ENCODE measurements around the gene ABCB1.
"Not testable (repeated sequence)": the region's sequence is repeated elsewhere in the genome, so short reads cannot be mapped to it uniquely, and the experiment has no call there.

Gene ABCB1

DNA sequence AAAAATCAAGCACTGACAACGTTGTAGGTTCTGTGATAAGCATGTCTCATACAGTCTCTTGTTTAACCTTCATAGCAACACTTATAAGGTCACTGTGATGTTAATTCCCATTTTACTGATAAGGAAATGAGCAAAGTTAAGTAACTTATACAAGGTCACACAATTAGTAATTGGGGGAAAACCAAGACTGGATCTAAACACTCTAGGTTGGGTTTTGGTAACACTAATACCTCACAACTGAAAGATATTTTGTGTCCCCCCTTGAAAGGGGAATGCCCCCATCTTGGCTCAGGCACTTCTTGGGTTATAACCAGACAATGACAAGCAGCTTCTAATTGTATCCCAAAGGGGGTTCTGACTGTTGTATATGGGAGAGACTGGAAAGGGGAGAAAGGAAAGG is 89.2 kb downstream of the ABCB1 start:
- DNase-seq: no peak

- no peak for DNase-seq
Observed at GRCh38 chr7:87510411-87510875, 90.2 kb downstream of the ABCB1 start.

- DNase-seq: no peak
Observed at GRCh38 chr7:87507446-87507845, 93.2 kb downstream of the ABCB1 start.

DNA sequence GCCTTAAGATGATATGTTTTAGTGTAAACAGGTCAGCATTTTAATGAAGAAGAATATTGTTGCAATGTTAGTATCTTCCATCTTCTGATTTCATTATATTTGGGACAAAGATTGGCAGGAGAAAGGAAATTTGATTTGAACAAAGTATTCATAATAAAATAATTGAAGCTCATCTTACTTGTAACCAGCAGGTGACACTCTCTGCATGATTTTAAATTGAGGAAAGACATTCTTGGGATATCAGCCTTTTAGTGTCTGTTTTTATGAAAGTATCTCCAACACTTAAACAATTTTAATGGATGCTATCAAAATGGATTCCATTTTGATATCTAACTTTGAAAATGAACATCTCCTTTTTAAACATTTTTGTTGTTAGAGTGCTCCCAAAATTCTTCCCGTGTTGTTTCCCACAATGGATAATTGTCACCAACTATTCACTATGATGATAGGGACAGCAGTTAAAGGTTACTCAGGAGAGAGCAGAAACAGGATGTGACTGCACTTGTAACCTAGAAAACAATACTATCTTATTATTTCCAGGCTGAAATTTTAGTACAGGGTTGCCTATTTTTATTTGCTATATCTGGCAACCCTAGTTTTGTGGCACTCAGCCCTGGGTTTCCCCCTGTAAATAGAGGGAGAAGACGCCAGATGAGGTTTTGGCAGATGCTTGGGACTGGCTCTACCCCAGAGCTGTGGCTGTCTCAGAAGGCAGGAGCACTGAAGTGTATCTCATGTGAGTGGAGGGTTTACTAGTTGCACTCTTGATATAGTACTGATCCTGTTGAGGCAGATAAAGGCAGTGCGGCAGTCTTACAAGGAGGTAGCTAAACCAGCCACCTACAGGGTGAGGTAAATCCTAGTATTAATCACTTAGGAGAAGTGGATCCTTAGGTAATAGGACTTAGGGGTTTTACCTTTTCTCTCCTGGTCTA is 94.2 kb downstream of the ABCB1 start:
- DNase-seq: no peak

DNA sequence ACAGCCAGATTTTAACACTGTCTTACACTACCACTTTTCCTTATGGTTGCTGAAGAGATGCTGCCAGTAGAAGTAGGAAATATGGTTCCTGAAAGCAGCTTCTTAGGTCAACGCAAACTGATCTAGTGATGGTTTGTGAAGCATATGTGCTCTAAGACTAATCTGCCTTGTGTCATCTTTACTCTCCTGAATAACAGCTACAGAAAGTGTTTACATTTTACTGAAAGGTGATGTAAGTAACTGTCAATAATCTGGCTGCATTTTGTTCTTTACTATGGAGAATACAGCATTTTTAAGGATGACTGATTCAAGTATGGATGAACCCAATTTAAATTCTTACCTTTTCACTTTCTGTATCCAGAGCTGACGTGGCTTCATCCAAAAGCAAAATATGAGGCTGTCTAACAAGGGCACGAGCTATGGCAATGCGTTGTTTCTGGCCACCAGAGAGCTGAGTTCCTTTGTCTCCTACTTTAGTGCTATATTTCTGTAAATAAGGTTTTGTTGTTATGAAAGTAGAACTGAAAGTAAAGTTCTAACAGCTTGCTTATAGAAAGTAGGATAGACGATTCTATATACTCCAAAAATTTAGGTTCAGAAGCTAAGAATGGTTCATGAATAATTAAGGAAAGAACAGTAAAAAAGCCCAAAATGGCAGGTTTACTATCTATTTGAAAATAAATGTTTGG is 95.0 kb downstream of the ABCB1 start:
- DNase-seq: no peak

- DNase-seq: no peak
Observed at GRCh38 chr7:87505122-87505521, 95.6 kb downstream of the ABCB1 start.

DNA sequence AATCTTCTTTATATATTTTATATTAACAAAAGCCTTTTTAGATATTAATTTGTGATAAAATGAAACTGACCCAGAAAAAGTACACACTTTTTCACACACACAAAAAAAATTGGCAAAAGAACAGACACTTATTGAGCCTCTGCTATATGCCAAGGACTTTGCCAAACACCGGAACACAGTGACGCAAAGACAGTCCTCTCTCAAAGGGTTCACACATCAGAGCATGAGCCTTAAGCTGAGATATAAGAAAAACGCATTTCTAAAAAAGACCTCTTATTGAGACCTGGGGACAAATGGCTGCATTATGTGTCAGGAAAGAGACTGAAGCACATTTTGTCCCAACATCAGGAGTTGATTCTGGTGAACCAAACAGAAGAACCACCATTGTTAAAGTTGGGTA is 101.2 kb downstream of the ABCB1 start:
- DNase-seq: no peak

DNA sequence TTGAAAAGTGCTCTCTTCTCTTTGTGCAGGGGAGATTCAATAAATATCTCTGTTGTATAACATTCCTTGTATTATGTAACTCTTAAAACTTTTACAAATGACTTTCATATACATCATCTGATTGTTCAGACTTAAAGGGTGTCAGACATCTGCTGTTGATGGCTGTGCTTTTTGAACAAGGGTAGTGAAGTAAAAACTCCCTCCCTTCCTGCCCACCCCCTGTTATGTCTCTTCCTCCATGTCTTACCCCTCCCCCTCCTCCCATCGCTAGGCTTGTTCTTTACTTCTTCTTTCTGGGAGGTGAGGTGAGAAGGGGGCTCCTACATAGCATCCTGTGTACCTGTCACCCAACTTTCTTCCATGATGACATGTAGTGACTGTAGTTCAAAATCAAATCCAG is 101.8 kb downstream of the ABCB1 start:
- no peak for DNase-seq

DNA sequence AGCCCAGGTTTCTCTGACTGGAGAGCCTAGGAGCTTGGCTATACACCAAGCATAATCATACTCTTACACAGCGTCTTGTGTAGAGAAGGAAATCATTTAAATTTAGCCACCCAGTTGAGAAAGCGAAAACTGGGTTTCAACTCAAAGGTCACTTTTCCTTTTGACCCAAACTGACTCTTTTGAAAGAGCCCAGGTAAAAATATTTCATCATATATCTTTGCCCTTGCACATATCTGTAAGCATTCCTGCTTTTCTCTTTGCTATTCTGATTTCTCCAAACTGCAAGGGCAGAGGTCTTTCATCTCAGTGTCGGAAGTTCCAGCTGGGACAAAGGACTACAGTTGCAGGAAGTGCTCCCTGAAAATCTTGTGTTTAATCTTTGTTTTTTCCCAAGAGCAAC is 103.2 kb downstream of the ABCB1 start:
- no peak for DNase-seq

- DNase-seq: no peak
Observed at GRCh38 chr7:87495366-87495765, 105.3 kb downstream of the ABCB1 start.

DNA sequence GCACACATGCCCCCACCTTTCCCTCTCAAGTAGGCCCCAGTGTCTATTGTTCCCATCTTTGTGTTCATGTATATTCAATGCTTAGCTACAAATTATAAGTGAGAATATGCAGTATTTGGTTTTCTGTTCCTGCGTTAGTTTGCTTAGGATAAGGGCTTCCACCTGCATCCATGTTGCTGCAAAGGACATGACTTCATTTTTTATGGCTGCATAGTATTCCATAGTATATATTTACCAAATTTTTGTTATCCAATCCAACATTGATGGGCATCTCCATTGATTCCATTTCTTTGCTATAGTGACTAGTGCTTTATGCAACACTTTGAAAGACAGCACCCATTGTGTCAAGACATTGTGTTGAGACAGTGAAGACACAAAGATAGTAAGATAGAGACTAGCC is 106.2 kb downstream of the ABCB1 start:
- no peak for DNase-seq

GRCh38 chr7:87483131-87483530 is 117.6 kb downstream of the ABCB1 start:
- no peak for DNase-seq

DNA sequence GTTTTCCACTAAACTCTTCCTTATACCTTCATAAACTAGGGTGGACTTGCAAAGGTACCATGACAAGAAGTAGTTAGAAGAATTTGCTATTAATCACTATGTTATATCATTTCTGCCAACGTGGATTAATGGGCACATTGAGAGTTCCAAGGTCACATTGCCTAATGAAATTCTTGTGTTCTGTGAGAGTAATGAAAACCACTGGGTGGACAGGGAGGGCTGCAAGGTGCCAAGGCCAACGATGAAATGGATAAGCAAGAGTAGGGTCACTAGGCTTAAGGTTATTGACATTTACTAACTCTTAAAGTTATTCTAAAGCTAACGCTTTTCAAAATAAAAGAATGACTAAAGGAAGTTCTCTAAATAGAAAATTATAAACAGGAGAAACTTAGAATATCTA is 118.6 kb downstream of the ABCB1 start:
- no peak for DNase-seq

DNA sequence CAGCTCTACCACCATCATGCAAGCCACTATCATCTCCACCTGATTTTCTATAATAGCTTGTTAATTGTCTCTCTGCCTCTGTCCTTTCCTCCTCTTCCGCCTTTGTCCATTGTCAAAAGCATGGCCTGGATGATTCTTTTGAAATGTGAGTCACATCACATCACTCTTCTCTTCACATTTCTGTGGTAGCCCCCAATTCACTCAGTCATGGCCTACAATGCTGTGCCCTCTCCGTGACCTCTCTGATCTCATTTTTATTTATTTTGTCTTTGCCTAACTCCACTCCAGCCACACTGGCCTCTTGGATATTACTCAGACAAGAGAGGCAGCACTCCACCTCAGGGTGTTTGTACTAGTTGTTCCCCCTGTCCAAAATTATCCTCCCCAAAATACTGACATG is 120.3 kb downstream of the ABCB1 start:
- DNase-seq: no peak

DNA sequence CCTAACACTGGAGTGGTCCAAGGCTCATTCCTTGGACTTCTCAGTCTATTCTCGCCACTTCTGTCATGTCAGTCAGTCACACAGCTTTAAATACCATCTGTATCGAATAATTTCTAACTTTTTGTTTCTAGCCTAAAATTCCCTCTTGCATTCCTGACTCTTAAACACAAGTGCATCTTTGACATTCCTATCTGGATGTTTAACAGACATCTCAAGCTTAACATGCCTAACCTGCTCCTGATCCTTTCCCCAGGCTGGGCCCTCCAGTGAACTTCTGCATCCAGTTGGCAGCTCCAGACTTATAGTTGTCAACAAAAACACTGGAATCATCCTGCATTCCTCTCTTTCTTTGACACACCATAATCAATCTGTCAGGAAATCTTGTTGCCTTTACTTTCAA is 120.7 kb downstream of the ABCB1 start:
- DNase-seq: no peak

DNA sequence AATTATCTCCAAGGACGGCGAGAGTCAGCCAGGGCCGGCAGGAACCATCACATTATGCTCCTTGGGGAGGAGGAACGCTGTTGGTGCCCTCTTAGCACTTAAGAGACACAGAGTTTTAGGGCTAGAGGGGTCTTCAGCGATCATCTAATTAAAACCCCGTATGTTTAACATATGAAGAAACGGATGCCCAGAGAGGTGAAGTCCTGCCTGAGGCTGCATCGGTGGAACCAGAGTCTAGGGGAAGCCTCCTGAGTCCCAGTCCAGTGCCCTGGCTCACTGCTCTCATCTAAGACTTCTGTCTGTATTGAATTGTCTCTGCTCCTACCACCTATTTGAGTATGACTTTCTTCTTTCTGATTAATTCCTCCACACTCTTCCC is 124.5 kb downstream of the ABCB1 start:
- DNase-seq: no peak

GRCh38 chr7:87475359-87476178 is 125.1 kb downstream of the ABCB1 start, which contains the start of gene ABCB4:
ABCB4 (minus strand) TSS chr7:87475680; CDS start chr7:87475465, 215 bp downstream.
- peak in 1 of 2 experiments; percentile 4 for DNase-seq

GRCh38 chr7:87474533-87475358 is 125.9 kb downstream of the ABCB1 start:
- no peak for DNase-seq

- DNase-seq: no peak
Observed at GRCh38 chr7:87473986-87474385, 126.7 kb downstream of the ABCB1 start.

GRCh38 chr7:87473192-87473591 is 127.5 kb downstream of the ABCB1 start:
- no peak for DNase-seq

- no peak for DNase-seq
Observed at GRCh38 chr7:87471473-87471872, 129.2 kb downstream of the ABCB1 start.

DNA sequence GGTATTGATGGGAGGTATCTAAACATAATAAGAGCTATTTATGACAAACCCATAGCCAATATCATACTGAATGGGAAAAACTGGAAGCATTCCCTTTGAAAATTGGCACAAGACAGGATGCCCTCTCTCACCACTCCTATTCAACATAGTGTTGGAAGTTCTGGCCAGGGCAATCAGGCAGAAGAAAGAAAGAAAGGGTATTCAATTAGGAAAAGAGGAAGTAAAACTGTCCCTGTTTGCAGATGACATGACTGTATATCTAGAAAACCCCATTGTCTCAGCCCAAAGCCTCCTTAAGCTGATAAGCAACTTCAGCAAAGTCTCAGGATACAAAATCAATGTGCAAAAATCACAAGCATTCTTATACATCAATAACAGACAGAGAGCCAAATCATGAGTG is 131.5 kb downstream of the ABCB1 start:
- not testable (repeated sequence) for DNase-seq
